ENCODE results near the gene JARID2. TPM values are rescaled to one million over a fixed set of nuclear protein-coding genes. Genes with fewer than 3 reads are reported as not detected.

JARID2 gene
- total and polyA plus RNA-seq, 10 of the 15 experiments (the other 5 are each of a cell fraction or from before 2014, with no cell fraction given) = 4.2 to 21.6 (median 11.7) TPM

GRCh38 chr6:15282334-15282733, 36.5 kb downstream of the JARID2 start:
- no peak overlapping the region for H3K4me3 ChIP-seq
- ChIA-PET POLR2A (interaction anchor here (1.7 kb wide), 1 partner anchor 14 kb away, joined by 10 read pairs; no protein-coding TSS in a partner anchor), RAD21 (ENCODE audit: unreplicated experiment) (interaction anchor here (1.1 to 1.7 kb wide), 3 partner anchors 23 to 162 kb away, joined by 3 to 5 read pairs (median 3); no protein-coding TSS in a partner anchor), CTCF (interaction anchor here (0.7 to 1.7 kb wide), 2 partner anchors 108 to 408 kb away, joined by 4 read pairs; no protein-coding TSS in a partner anchor), SMC1A (ENCODE audit: uncharacterized antibody, unreplicated experiment) (interaction anchor here (0.7 to 8.5 kb wide), 6 partner anchors 16 to 106 kb away, joined by 3 to 89 read pairs (median 4); no protein-coding TSS in a partner anchor)
- no TSS peak for BruUV-seq (replicated peaks)
- peaks cover 42% of the 10 kb centered on the region for H3K4me1 ChIP-seq (ENCODE audit: control insufficient read depth, insufficient read depth, low read length)
- H3K4me2 ChIP-seq (ENCODE audit: control insufficient read depth, insufficient read depth) = peak overlapping the region; percentile 36; the same call in 1 of the 2 replicates
- intact Hi-C loops (cut with micrococcal nuclease; ENCODE audit: unreplicated experiment) = no loop called here
- TF ChIP-seq POU2F2 (IDR thresholded peaks at IDR 0.05; ENCODE audit: borderline replicate concordance, low read depth, low read length) = peak; percentile 46; the same call in 1 of the 3 replicates
- TF ChIP-seq RAD51 (IDR thresholded peaks at IDR 0.05) = 0 out of 2 replicates have a peak, but pooled peaks have one; percentile 17
- no peak for TF ChIP-seq BHLHE40 (IDR thresholded peaks at IDR 0.05; ENCODE audit: borderline replicate concordance in 1 of 2, low read depth in 2 of 2, low read length in 1 of 2)
- TF ChIP-seq, protein P1, sequence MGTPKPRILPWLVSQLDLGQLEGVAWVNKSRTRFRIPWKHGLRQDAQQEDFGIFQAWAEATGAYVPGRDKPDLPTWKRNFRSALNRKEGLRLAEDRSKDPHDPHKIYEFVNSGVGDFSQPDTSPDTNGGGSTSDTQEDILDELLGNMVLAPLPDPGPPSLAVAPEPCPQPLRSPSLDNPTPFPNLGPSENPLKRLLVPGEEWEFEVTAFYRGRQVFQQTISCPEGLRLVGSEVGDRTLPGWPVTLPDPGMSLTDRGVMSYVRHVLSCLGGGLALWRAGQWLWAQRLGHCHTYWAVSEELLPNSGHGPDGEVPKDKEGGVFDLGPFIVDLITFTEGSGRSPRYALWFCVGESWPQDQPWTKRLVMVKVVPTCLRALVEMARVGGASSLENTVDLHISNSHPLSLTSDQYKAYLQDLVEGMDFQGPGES (IDR thresholded peaks at IDR 0.05) = no peak
- H4K20me1 ChIP-seq (ENCODE audit: control insufficient read depth, insufficient read depth) = peaks cover 4% of the 10 kb centered on the region; the same call in 1 of the 2 replicates
- H2AFZ ChIP-seq (ENCODE audit: control insufficient read depth, low read depth, low read length) = no peak overlapping the region
- FAIRE-seq = no peak
- no peaks in the 10 kb centered on the region for H3K27me3 ChIP-seq (replicated peaks in 1 of 2; ENCODE audit: control insufficient read depth in 2 of 2, insufficient read depth in 2 of 2, low read length in 1 of 2)
- ATAC-seq = peak; percentile 54
- WGBS (ENCODE audit: insufficient coverage, insufficient replicate concordance, low lambda C conversion rate, missing lambda C conversion rate) = 74% methylated on average over 4 of the region's 4 CpGs
- no peaks in the 10 kb centered on the region; a peak in 1 of 4 replicates for H3K36me3 ChIP-seq (ENCODE audit: control insufficient read depth in 2 of 2, insufficient read depth in 2 of 2, low read length in 1 of 2)
- in situ Hi-C loops (cut with MboI) = no loop called here
- H3K79me2 ChIP-seq (ENCODE audit: control insufficient read depth, insufficient read depth, low read length) = peaks cover 79% of the 10 kb centered on the region
- H3K9ac ChIP-seq (ENCODE audit: control insufficient read depth, insufficient read depth, low read length) = no peak overlapping the region
- DNase-seq (ENCODE audit: low read depth, low spot score) = no peak
- no peak overlapping the region for H3K27ac ChIP-seq (ENCODE audit: control insufficient read depth, insufficient read depth)
- H3K9me3 ChIP-seq (replicated peaks; ENCODE audit: control insufficient read depth, insufficient read depth, low read length) = no peaks in the 10 kb centered on the region

GRCh38 chr6:15283986-15284361, 38.1 kb downstream of the JARID2 start:
- FAIRE-seq (no peak), DNase-seq (ENCODE audit: low read depth, low spot score) (no peak), ATAC-seq (no peak)
- 96% methylated on average over 3 of the region's 3 CpGs for WGBS (ENCODE audit: insufficient coverage, insufficient replicate concordance, low lambda C conversion rate, missing lambda C conversion rate)
- H3K9ac ChIP-seq (ENCODE audit: control insufficient read depth, insufficient read depth, low read length) = no peak overlapping the region
- H3K36me3 ChIP-seq (ENCODE audit: control insufficient read depth in 2 of 2, insufficient read depth in 2 of 2, low read length in 1 of 2) = no peaks in the 10 kb centered on the region; a peak in 2 of 4 replicates
- H3K4me1 ChIP-seq (ENCODE audit: control insufficient read depth, insufficient read depth, low read length) = peaks cover 51% of the 10 kb centered on the region
- H3K9me3 ChIP-seq (replicated peaks; ENCODE audit: control insufficient read depth, insufficient read depth, low read length) = no peaks in the 10 kb centered on the region
- H3K27me3 ChIP-seq (replicated peaks in 1 of 2; ENCODE audit: control insufficient read depth in 2 of 2, insufficient read depth in 2 of 2, low read length in 1 of 2) = no peaks in the 10 kb centered on the region
- no TSS peak for BruUV-seq (replicated peaks)
- H3K79me2 ChIP-seq (ENCODE audit: control insufficient read depth, insufficient read depth, low read length) = peaks cover 81% of the 10 kb centered on the region
- CTCF ChIA-PET = interaction anchor here (1.2 to 1.7 kb wide), 3 partner anchors 106 to 425 kb away, joined by 3 to 4 read pairs (median 3); no protein-coding TSS in a partner anchor
- no peak overlapping the region for H3K4me3 ChIP-seq
- no peak overlapping the region for H3K4me2 ChIP-seq (ENCODE audit: control insufficient read depth, insufficient read depth)
- no peak overlapping the region for H2AFZ ChIP-seq (ENCODE audit: control insufficient read depth, low read depth, low read length)
- POLR2A ChIA-PET = interaction anchor here (0.5 to 1.7 kb wide), 4 partner anchors 16 to 148 kb away, joined by 3 to 10 read pairs (median 4); no protein-coding TSS in a partner anchor
- H3K27ac ChIP-seq (ENCODE audit: control insufficient read depth, insufficient read depth) = no peak overlapping the region
- in situ Hi-C loops (cut with MboI) (no loop called here), intact Hi-C loops (cut with micrococcal nuclease; ENCODE audit: unreplicated experiment) (no loop called here)
- SMC1A ChIA-PET (ENCODE audit: uncharacterized antibody, unreplicated experiment) = interaction anchor here (0.7 to 1.2 kb wide), 7 partner anchors 8 to 375 kb away, joined by 3 read pairs; no protein-coding TSS in a partner anchor
- RAD21 ChIA-PET (ENCODE audit: unreplicated experiment) = no interaction called here
- peaks cover 4% of the 10 kb centered on the region; the same call in 1 of the 2 replicates for H4K20me1 ChIP-seq (ENCODE audit: control insufficient read depth, insufficient read depth)
- TF ChIP-seq KLF5 (IDR thresholded peaks at IDR 0.05; ENCODE audit: partially characterized antibody) = no peak
- no peak for TF ChIP-seq NBN (IDR thresholded peaks at IDR 0.05)
- TF ChIP-seq, protein P2, sequence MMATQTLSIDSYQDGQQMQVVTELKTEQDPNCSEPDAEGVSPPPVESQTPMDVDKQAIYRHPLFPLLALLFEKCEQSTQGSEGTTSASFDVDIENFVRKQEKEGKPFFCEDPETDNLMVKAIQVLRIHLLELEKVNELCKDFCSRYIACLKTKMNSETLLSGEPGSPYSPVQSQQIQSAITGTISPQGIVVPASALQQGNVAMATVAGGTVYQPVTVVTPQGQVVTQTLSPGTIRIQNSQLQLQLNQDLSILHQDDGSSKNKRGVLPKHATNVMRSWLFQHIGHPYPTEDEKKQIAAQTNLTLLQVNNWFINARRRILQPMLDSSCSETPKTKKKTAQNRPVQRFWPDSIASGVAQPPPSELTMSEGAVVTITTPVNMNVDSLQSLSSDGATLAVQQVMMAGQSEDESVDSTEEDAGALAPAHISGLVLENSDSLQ (IDR thresholded peaks at IDR 0.05) = no peak
- no peak for TF ChIP-seq SUPT20H (IDR thresholded peaks at IDR 0.05; ENCODE audit: borderline replicate concordance, control insufficient read depth, low read depth, low read length)
- TF ChIP-seq HCFC1 (IDR thresholded peaks at IDR 0.05; ENCODE audit: low read length) = no peak
- TF ChIP-seq NFXL1 (IDR thresholded peaks at IDR 0.05; ENCODE audit: borderline replicate concordance) = no peak
- no peak for TF ChIP-seq MXI1 (IDR thresholded peaks at IDR 0.05; ENCODE audit: low read depth, low read length)
- no peak for TF ChIP-seq ZNF24 (IDR thresholded peaks at IDR 0.05)
- TF ChIP-seq, protein P3, sequence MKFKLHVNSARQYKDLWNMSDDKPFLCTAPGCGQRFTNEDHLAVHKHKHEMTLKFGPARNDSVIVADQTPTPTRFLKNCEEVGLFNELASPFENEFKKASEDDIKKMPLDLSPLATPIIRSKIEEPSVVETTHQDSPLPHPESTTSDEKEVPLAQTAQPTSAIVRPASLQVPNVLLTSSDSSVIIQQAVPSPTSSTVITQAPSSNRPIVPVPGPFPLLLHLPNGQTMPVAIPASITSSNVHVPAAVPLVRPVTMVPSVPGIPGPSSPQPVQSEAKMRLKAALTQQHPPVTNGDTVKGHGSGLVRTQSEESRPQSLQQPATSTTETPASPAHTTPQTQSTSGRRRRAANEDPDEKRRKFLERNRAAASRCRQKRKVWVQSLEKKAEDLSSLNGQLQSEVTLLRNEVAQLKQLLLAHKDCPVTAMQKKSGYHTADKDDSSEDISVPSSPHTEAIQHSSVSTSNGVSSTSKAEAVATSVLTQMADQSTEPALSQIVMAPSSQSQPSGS (IDR thresholded peaks at IDR 0.05; ENCODE audit: low read length) = no peak
- no peak for TF ChIP-seq SMARCA5 (IDR thresholded peaks at IDR 0.05)
- TF ChIP-seq JUNB (IDR thresholded peaks at IDR 0.05) = no peak
